Mesenchymal stem cell (in vitro differentiated cells and primary cell): ENCODE measurements around the gene ADAMTSL3.

ENCODE experiments used
- DNase-seq: peaks from one replicate; pipeline ENCODE4 v3.0.0-alpha.2; 2013
- H2AFZ ChIP-seq: one replicate; pipeline ENCODE4 v1.6.1; 2013; ENCODE audit warnings: low read depth, mild to moderate bottlenecking, control low read depth, inconsistent platforms, low read length, moderate library complexity
- H2AK5ac ChIP-seq: 2 replicates; pipeline ENCODE4 v1.6.1; 2013; ENCODE audit warnings: low read length, moderate library complexity, mild to moderate bottlenecking, inconsistent platforms; ENCODE audit not compliant: severe bottlenecking
- H2BK120ac ChIP-seq: one replicate; pipeline ENCODE4 v1.6.1; 2013; ENCODE audit warnings: low read depth, mild to moderate bottlenecking, inconsistent platforms, low read length, moderate library complexity
- H2BK12ac ChIP-seq, 2 experiments: one replicate each; pipeline ENCODE4 v1.6.1; 2013; ENCODE audit warnings: inconsistent platforms in 2 of 2, low read length in 2 of 2, mild to moderate bottlenecking in 2 of 2, moderate library complexity in 2 of 2, control low read depth in 1 of 2
- H2BK15ac ChIP-seq: one replicate; pipeline ENCODE4 v1.6.1; 2013; ENCODE audit warnings: mild to moderate bottlenecking, low read depth, inconsistent platforms; ENCODE audit not compliant: poor library complexity, severe bottlenecking
- H2BK5ac ChIP-seq: 2 replicates; pipeline ENCODE4 v1.6.1; 2013; ENCODE audit warnings: low read depth, mild to moderate bottlenecking, low read length, control low read depth, inconsistent platforms; ENCODE audit not compliant: poor library complexity, severe bottlenecking
- H3K14ac ChIP-seq, 2 experiments: one replicate each; pipeline ENCODE4 v1.6.1; 2013; ENCODE audit warnings: inconsistent platforms in 2 of 2, low read length in 2 of 2, control low read depth in 1 of 2, mild to moderate bottlenecking in 1 of 2, moderate library complexity in 1 of 2
- H3K18ac ChIP-seq, 2 experiments: one replicate each; pipeline ENCODE4 v1.6.1; 2013; ENCODE audit warnings: inconsistent platforms in 2 of 2, low read length in 2 of 2, control low read depth in 1 of 2, low read depth in 1 of 2, mild to moderate bottlenecking in 1 of 2
- H3K23ac ChIP-seq, 2 experiments: one replicate each; pipeline ENCODE4 v1.6.1; 2013; ENCODE audit warnings: inconsistent platforms in 2 of 2, low read length in 2 of 2, mild to moderate bottlenecking in 2 of 2, moderate library complexity in 2 of 2, control low read depth in 1 of 2
- H3K27ac ChIP-seq: 2 replicates; pipeline ENCODE4 v1.5.1; 2013; ENCODE audit warnings: mild to moderate bottlenecking, moderate library complexity, low read length, control low read depth, inconsistent platforms; ENCODE audit not compliant: poor library complexity, severe bottlenecking
- H3K27me3 ChIP-seq, 2 experiments: 2 replicates each; pipeline versions ENCODE4 v1.6.1 to v1.7.0; 2013; ENCODE audit warnings: low read length in 2 of 2, mild to moderate bottlenecking in 2 of 2, moderate library complexity in 2 of 2, control low read depth in 1 of 2, inconsistent platforms in 1 of 2; ENCODE audit not compliant: control insufficient read depth in 1 of 2, insufficient read depth in 1 of 2
- H3K36me3 ChIP-seq, 2 experiments: 2 replicates each; pipeline versions ENCODE4 v1.6.1 to v1.7.0; 2013; ENCODE audit warnings: low read length in 2 of 2, control low read depth in 1 of 2, inconsistent platforms in 1 of 2, low read depth in 1 of 2, mild to moderate bottlenecking in 1 of 2; ENCODE audit not compliant: insufficient read depth in 2 of 2, control insufficient read depth in 1 of 2
- H3K4ac ChIP-seq, 2 experiments: one replicate each; pipeline ENCODE4 v1.6.1; 2013; ENCODE audit warnings: inconsistent platforms in 2 of 2, low read length in 2 of 2, mild to moderate bottlenecking in 2 of 2, moderate library complexity in 2 of 2, control low read depth in 1 of 2, low read depth in 1 of 2
- H3K4me1 ChIP-seq: 2 replicates; pipeline ENCODE4 v1.6.1; 2013; ENCODE audit warnings: low read depth, low read length, control low read depth; ENCODE audit not compliant: control insufficient read depth, insufficient read depth
- H3K4me2 ChIP-seq: 2 replicates; pipeline ENCODE4 v1.6.1; 2013; ENCODE audit warnings: low read length, mild to moderate bottlenecking, inconsistent platforms; ENCODE audit not compliant: poor library complexity, severe bottlenecking
- H3K4me3 ChIP-seq, 2 experiments: 2 replicates each; pipeline versions ENCODE4 v1.5.1 to v1.7.0; 2013; ENCODE audit warnings: low read length in 2 of 2, mild to moderate bottlenecking in 2 of 2, control low read depth in 1 of 2, low read depth in 1 of 2; ENCODE audit not compliant: insufficient read depth in 1 of 2
- H3K79me1 ChIP-seq: replicated peaks from 2 replicates; pipeline ENCODE4 v1.6.1; 2013; ENCODE audit warnings: mild to moderate bottlenecking, control low read depth, low read length, inconsistent platforms; ENCODE audit not compliant: poor library complexity, severe bottlenecking
- H3K9ac ChIP-seq: 2 replicates; pipeline ENCODE4 v1.7.0; 2013; ENCODE audit warnings: mild to moderate bottlenecking, low read length, moderate library complexity
- H3K9me3 ChIP-seq: 2 replicates; pipeline ENCODE4 v1.7.0; 2013; ENCODE audit warnings: mild to moderate bottlenecking, low read length; ENCODE audit not compliant: control insufficient read depth
- H4K8ac ChIP-seq: one replicate; pipeline ENCODE4 v1.6.1; 2013; ENCODE audit warnings: inconsistent platforms, mild to moderate bottlenecking, low read length, moderate library complexity
- H4K91ac ChIP-seq: one replicate; pipeline ENCODE4 v1.6.1; 2013; ENCODE audit warnings: mild to moderate bottlenecking, low read length, inconsistent platforms
- WGBS: methylation state at CpG from one replicate; pipeline ENCODE4 v1.1.7; 2013; ENCODE audit warnings: mixed read lengths; 5-methylcytosine and 5-hydroxymethylcytosine counted together

Gene ADAMTSL3

DNA sequence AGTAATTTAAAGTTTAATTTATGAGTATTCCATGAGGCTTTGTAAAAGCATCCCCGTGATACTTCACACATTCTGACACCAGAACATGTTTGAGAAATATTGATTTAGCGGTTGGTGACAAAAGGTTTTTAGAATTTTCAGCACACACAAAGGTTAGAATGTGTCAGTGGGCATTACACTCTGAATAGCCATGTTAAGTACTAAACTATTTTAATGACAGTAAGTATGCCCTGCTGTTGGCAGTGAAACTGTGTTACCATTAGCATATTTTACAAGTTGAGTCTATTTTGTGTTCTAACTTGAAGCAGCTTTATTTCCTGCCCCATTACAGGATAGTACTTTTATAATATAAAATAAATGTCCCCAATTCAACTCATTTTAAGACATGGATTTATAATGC is 66.5 kb downstream of the ADAMTSL3 start:
- Histone ChIP-seq H3K79me1 (no peaks in the 10 kb centered on the region), H4K91ac (no peak overlapping the region), H3K27me3 (no peaks in the 10 kb centered on the region), H3K9me3 (no peaks in the 10 kb centered on the region), H2AK5ac (no peak overlapping the region), H2BK120ac (no peak overlapping the region), H4K8ac (no peak overlapping the region), H3K4me3 (no peak overlapping the region), H3K18ac (no peak overlapping the region), H3K23ac (no peak overlapping the region), H3K9ac (no peak overlapping the region), H3K14ac (no peak overlapping the region), H3K4ac (no peak overlapping the region), H2BK15ac (no peak overlapping the region), H3K4me1 (no peaks in the 10 kb centered on the region), H3K27ac (no peak overlapping the region), H2AFZ (no peak overlapping the region), H2BK5ac (no peak overlapping the region), H3K4me2 (no peak overlapping the region), H2BK12ac (no peak overlapping the region), H3K36me3 (no peaks in the 10 kb centered on the region)
- WGBS = no CpG with 5 or more reads among the region's 2 CpGs
- no peak for DNase-seq

DNA sequence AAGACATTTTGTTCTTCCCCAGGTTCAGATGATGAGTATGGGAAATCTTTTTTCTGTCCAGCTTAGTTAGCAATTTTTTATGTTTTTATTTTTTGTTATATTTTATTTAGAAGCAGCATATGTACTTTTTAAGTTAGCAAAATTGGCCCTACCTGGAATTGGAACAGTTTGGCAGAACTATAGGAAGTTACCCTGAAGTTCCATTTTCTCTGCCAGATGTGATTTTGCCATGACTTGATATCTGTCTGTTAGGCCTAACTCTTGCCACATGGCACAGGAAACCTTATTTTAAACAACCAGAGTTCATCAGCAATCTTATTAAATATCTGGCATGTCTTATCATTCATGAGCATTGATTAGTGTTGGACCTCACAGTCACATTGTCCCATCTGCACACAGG is 67.1 kb downstream of the ADAMTSL3 start:
- Histone ChIP-seq H3K27ac (no peak overlapping the region), H3K18ac (no peak overlapping the region), H2BK12ac (no peak overlapping the region), H3K9ac (no peak overlapping the region), H2AFZ (no peak overlapping the region), H3K14ac (no peak overlapping the region), H3K4me1 (no peaks in the 10 kb centered on the region), H2BK120ac (no peak overlapping the region), H3K4ac (no peak overlapping the region), H3K9me3 (peaks cover 1% of the 10 kb centered on the region), H3K4me3 (no peak overlapping the region), H2BK5ac (no peak overlapping the region), H4K91ac (no peak overlapping the region), H3K4me2 (no peak overlapping the region), H3K36me3 (no peaks in the 10 kb centered on the region), H3K79me1 (no peaks in the 10 kb centered on the region), H2BK15ac (no peak overlapping the region), H3K27me3 (no peaks in the 10 kb centered on the region), H2AK5ac (no peak overlapping the region), H4K8ac (no peak overlapping the region), H3K23ac (no peak overlapping the region)
- no peak for DNase-seq

DNA sequence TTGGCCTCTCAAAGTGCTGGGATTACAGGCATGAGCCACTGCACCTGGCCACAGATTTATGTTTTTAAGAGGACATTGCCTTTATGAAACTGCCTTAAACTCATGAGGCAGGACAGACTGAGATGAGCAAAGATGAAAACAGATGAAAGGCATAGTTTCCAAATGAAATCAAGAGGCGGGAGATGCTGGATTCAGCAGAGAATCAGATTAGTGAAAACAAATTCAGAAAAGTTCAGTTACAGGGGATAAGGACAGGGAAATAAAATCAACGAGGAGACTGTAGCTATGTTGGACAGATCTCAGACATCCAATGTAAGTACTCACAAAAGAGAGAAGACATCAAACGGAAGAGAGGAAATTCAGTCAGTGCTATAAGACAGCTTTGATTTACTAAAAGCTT is 68.1 kb downstream of the ADAMTSL3 start:
- no peak overlapping the region for H3K14ac ChIP-seq
- H2AK5ac ChIP-seq = no peak overlapping the region
- H3K36me3 ChIP-seq = no peaks in the 10 kb centered on the region
- H4K8ac ChIP-seq = no peak overlapping the region
- no peaks in the 10 kb centered on the region for H3K27me3 ChIP-seq
- no peak overlapping the region for H2BK12ac ChIP-seq
- WGBS = 89% methylated on average over 3 of the region's 3 CpGs
- H2BK120ac ChIP-seq = no peak overlapping the region
- H3K4ac ChIP-seq = no peak overlapping the region
- DNase-seq = no peak
- H3K18ac ChIP-seq = no peak overlapping the region
- no peak overlapping the region for H2BK15ac ChIP-seq
- H3K9me3 ChIP-seq = peaks cover 6% of the 10 kb centered on the region
- H3K4me3 ChIP-seq = no peak overlapping the region
- no peak overlapping the region for H2BK5ac ChIP-seq
- H3K4me2 ChIP-seq = no peak overlapping the region
- H3K79me1 ChIP-seq = no peaks in the 10 kb centered on the region
- H4K91ac ChIP-seq = no peak overlapping the region
- H3K23ac ChIP-seq = no peak overlapping the region
- H2AFZ ChIP-seq = no peak overlapping the region
- no peak overlapping the region for H3K9ac ChIP-seq
- no peaks in the 10 kb centered on the region for H3K4me1 ChIP-seq
- no peak overlapping the region for H3K27ac ChIP-seq

DNA sequence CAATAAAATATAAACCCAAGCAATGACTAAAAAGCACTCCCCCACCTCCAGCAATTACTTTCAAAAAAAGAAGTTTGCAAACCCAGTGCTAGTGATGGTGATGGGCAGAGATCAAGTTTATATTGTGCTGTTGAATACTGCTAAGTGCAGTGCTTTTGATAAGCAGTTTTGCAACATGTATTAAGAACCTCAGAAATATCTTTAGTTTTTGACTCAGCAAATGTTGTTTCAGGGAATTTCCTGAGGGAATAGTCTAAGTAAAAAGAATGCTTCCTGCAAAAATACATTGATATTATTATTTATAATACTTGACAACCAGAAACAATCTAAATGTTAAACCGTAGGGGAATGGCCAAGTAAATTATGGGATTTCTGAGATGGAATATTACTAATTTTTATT is 69.3 kb downstream of the ADAMTSL3 start:
- no peak for DNase-seq
- Histone ChIP-seq H3K27me3 (no peaks in the 10 kb centered on the region), H3K4me3 (no peak overlapping the region), H4K91ac (no peak overlapping the region), H2BK15ac (no peak overlapping the region), H3K36me3 (no peaks in the 10 kb centered on the region), H2BK12ac (no peak overlapping the region), H4K8ac (no peak overlapping the region), H3K4me2 (no peak overlapping the region), H3K23ac (no peak overlapping the region), H3K79me1 (no peaks in the 10 kb centered on the region), H3K4me1 (no peaks in the 10 kb centered on the region), H3K9me3 (peaks cover 6% of the 10 kb centered on the region), H3K4ac (no peak overlapping the region), H3K27ac (no peak overlapping the region), H3K18ac (no peak overlapping the region), H2BK5ac (no peak overlapping the region), H2AFZ (no peak overlapping the region), H2BK120ac (no peak overlapping the region), H3K14ac (no peak overlapping the region), H3K9ac (no peak overlapping the region), H2AK5ac (no peak overlapping the region)
- no CpG with 5 or more reads among the region's 1 CpG for WGBS
